ENCODE data around the gene MFAP2. TPM values are rescaled to one million over a fixed set of nuclear protein-coding genes. Genes with fewer than 3 reads are reported as not detected.

MFAP2 gene
- total RNA-seq, 6 donors from 2014 or later: 2.1 to 21.7 (median 7.2) TPM

DNA sequence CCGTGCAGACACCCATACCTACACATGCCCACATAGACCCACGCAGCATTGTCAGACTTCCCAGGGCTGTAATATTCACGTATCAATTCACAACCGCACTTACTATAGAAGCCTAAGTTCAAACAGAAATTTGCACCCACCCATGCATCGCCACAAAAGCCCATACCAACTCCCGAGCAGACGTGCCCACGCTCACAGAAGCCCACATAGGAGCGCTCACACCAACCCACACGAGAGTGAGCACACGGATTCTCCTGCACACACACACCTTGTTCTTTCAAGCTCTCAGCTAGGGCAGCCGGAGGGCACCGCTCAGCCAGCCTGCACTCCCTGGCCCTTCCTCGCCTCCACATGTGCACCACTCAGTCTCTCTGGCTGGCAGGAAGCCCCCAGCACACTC lies 4.6 kb downstream of the MFAP2 start:
- DNase-seq: no peak
- H3K27me3 ChIP-seq: peaks cover 0 to 11% (median 5%) of the 10 kb centered on the region in 4 donors
- H3K9me3 ChIP-seq: no peaks in the 10 kb centered on the region
- 87 to 89% methylated on average over 9 to 14 of the region's 14 CpGs for WGBS, 2 donors
- peaks cover 0 to 3% (median 0%) of the 10 kb centered on the region in 4 donors for H3K36me3 ChIP-seq
- H3K27ac ChIP-seq: no peak overlapping the region
- no peak for ATAC-seq (ENCODE audit: low FRiP score in 2 of 2)
- TF ChIP-seq POLR2AphosphoS5 (IDR thresholded peaks at IDR 0.05) (no peak), POLR2A (IDR thresholded peaks at IDR 0.05) (no peak), EP300 (IDR thresholded peaks at IDR 0.05) (no peak)
- TF ChIP-seq, protein P1, sequence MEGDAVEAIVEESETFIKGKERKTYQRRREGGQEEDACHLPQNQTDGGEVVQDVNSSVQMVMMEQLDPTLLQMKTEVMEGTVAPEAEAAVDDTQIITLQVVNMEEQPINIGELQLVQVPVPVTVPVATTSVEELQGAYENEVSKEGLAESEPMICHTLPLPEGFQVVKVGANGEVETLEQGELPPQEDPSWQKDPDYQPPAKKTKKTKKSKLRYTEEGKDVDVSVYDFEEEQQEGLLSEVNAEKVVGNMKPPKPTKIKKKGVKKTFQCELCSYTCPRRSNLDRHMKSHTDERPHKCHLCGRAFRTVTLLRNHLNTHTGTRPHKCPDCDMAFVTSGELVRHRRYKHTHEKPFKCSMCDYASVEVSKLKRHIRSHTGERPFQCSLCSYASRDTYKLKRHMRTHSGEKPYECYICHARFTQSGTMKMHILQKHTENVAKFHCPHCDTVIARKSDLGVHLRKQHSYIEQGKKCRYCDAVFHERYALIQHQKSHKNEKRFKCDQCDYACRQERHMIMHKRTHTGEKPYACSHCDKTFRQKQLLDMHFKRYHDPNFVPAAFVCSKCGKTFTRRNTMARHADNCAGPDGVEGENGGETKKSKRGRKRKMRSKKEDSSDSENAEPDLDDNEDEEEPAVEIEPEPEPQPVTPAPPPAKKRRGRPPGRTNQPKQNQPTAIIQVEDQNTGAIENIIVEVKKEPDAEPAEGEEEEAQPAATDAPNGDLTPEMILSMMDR (IDR thresholded peaks at IDR 0.05): no peak
- no peak overlapping the region for H3K4me3 ChIP-seq
- H3K4me1 ChIP-seq: peaks cover 10 to 16% (median 13%) of the 10 kb centered on the region in 4 donors

DNA sequence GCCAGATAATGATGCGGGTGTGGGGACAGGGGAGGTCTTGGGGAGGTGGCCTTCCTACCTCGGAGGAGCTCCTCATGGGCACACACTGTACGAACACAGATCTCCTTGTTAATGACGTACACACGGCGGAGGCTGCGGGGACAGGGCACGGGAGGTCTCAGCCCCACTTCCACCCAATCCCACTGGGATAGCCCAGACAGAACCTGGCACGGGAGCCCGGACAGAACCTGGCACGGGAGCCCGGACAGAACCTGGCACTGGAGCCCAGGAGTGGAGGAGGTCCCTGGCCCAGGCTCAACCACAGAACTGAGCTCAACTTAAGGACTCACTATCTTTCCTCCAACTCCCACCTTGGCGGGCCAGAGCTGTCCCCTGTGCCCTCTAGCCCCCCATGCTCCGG lies 5.2 kb downstream of the MFAP2 start:
- Histone ChIP-seq H3K4me3 (no peak overlapping the region), H3K9me3 (no peaks in the 10 kb centered on the region), H3K4me1 (peaks cover 6 to 11% (median 7%) of the 10 kb centered on the region in 4 donors), H3K36me3 (peaks cover 0 to 4% (median 1%) of the 10 kb centered on the region in 4 donors), H3K27ac (no peak overlapping the region), H3K27me3 (peaks cover 0 to 7% (median 3%) of the 10 kb centered on the region in 4 donors)
- ATAC-seq (ENCODE audit: low FRiP score in 2 of 2) (no peak), DNase-seq (no peak)
- TF ChIP-seq EP300 (IDR thresholded peaks at IDR 0.05) (no peak), POLR2AphosphoS5 (IDR thresholded peaks at IDR 0.05) (no peak)
- TF ChIP-seq, protein P1 (IDR thresholded peaks at IDR 0.05): no peak
- 81 to 88% methylated on average over 12 to 14 of the region's 14 CpGs for WGBS, 2 donors

DNA sequence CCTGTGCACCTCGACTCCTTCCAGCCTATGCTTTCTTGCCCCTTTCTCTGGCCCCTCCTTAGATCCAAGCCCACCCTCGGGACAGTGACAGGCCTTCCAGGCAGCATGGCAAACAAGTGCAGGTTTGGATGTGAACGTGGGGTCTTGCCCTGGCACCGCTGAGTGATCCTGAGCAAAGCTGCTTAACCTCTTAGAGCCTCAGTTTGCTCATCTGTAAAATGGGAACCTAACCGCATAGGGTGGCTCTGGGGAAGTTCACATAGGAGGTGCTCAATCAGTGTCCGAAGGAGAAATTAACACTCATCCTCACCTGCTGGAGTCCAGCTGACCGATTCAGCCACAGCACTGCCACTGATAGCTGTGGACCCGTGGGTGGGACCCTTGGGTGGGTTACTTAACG lies 7.2 kb downstream of the MFAP2 start:
- H3K27ac ChIP-seq: no peak overlapping the region
- WGBS, 2 donors: 81 to 85% methylated on average over 7 to 9 of the region's 9 CpGs

DNA sequence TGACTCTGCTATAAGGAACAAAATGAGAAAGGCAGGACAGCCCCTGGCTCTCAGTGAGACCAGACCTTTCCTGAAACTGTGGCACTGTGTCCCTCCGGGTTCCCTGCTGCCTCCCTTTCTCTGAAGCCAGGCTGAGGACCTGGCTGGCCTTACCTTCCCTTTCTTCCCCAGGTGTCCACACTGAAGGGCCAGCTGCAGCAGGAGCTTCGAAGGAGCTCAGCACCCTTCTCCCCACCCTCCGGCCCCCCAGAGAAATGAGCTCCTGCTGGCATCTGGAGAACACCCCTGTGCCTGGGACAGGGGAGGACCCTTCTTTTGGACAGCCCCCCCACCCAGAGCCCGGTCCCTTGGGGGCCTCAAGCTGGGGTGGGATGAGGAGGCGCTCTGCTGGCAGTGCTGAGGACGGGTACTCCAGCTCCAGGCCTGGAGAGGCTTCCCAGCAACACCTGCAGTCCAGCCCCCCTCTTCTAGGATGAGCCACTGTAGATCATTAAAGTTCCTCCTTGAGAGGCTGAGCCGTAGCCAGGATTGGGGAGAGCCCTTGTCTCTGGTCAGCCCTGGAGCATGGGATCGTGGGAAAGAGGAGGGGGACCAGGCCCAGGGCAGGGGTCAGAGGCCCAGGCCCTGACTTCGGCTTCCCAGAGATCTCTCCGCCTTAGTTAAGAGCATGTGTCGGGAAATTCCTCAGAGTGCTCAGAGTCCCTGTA lies 8.1 kb downstream of the MFAP2 start:
- ATAC-seq (ENCODE audit: low FRiP score in 2 of 2): no peak
- H3K4me1 ChIP-seq: peaks cover under 1 to 4% (median 4%) of the 10 kb centered on the region in 4 donors
- H3K4me3 ChIP-seq: no peak overlapping the region
- H3K27ac ChIP-seq: peak overlapping the region in 1 of 4 donors; percentile 17
- H3K9me3 ChIP-seq: no peaks in the 10 kb centered on the region
- TF ChIP-seq, protein P1 (IDR thresholded peaks at IDR 0.05): no peak
- TF ChIP-seq POLR2AphosphoS5 (IDR thresholded peaks at IDR 0.05) (no peak), EP300 (IDR thresholded peaks at IDR 0.05) (no peak), POLR2A (IDR thresholded peaks at IDR 0.05) (no peak)
- peaks cover 0 to 21% (median 9%) of the 10 kb centered on the region in 4 donors for H3K36me3 ChIP-seq
- WGBS, 2 donors: 69 to 72% methylated on average over 6 to 11 of the region's 11 CpGs
- peak in 1 of 2 donors; percentile 36 for DNase-seq
- H3K27me3 ChIP-seq: no peaks in the 10 kb centered on the region

More for the DNA sequence above, 7.2 kb downstream of the MFAP2 start:
- Histone ChIP-seq H3K4me1 (no peaks in the 10 kb centered on the region), H3K27me3 (no peaks in the 10 kb centered on the region), H3K36me3 (peaks cover 0 to 15% (median 4%) of the 10 kb centered on the region in 4 donors), H3K4me3 (no peak overlapping the region), H3K9me3 (no peaks in the 10 kb centered on the region)
- ATAC-seq (ENCODE audit: low FRiP score in 2 of 2) (no peak), DNase-seq (no peak)
- TF ChIP-seq, protein P1 (IDR thresholded peaks at IDR 0.05): no peak
- TF ChIP-seq EP300 (IDR thresholded peaks at IDR 0.05) (no peak), POLR2AphosphoS5 (IDR thresholded peaks at IDR 0.05) (no peak), POLR2A (IDR thresholded peaks at IDR 0.05) (no peak)
